CD4-positive, CD25-positive, alpha-beta regulatory T cell (primary cell): Measurements from ENCODE around the gene CCDC178. TPM values are rescaled to one million over a fixed set of nuclear protein-coding genes. Genes with fewer than 3 reads are reported as not detected.

Source experiments
- ATAC-seq, 2 donors: fragments of 150-1000 bp; cut with Tn5 transposase; one replicate each; pipeline ENCODE4 v1.10.0; 2021; ENCODE audit warnings: low read depth in 2 of 2, moderate number of reproducible peaks in 2 of 2, moderate library complexity in 1 of 2
- DNase-seq, 3 donors: peaks; one replicate each; pipeline versions ENCODE4 v3.0.0 to v3.0.0-alpha.2; 2012 to 2022; ENCODE audit warnings: mixed read lengths in 1 of 3
- H3K27ac ChIP-seq: one replicate; pipeline ENCODE4 v1.7.0; 2013; ENCODE audit warnings: mild to moderate bottlenecking, low read length; ENCODE audit not compliant: insufficient read depth, poor library complexity, severe bottlenecking
- H3K27me3 ChIP-seq: one replicate; pipeline ENCODE4 v1.7.0; 2013; ENCODE audit warnings: low read length; ENCODE audit not compliant: control insufficient read depth, insufficient read depth
- H3K36me3 ChIP-seq: one replicate; pipeline ENCODE4 v1.7.0; 2013; ENCODE audit warnings: mild to moderate bottlenecking, low read length, moderate library complexity; ENCODE audit not compliant: control insufficient read depth, insufficient read depth
- H3K4me1 ChIP-seq: 2 replicates; pipeline ENCODE4 v1.7.0; 2013; ENCODE audit warnings: mild to moderate bottlenecking, low read length; ENCODE audit not compliant: insufficient read depth, control insufficient read depth, poor library complexity, severe bottlenecking
- H3K4me3 ChIP-seq: one replicate; pipeline ENCODE4 v1.7.0; 2013; ENCODE audit warnings: low read depth, mild to moderate bottlenecking, low read length, moderate library complexity
- H3K9me3 ChIP-seq, 2 experiments: 1 replicate in 1 of 2; 2 replicates in 1 of 2; pipeline ENCODE4 v1.7.0; 2013; ENCODE audit warnings: low read length in 2 of 2, mild to moderate bottlenecking in 1 of 2, moderate library complexity in 1 of 2; ENCODE audit not compliant: control insufficient read depth in 2 of 2
- H3K27ac Mint-ChIP-seq, 3 donors: one replicate each; pipeline ENCODE4 v1.8.0; 2020 to 2022; ENCODE audit warnings: mild to moderate bottlenecking in 3 of 3, mixed read lengths in 3 of 3, moderate library complexity in 2 of 3
- H3K27me3 Mint-ChIP-seq: one replicate; pipeline ENCODE4 v1.8.0; 2022; ENCODE audit warnings: mild to moderate bottlenecking, mixed read lengths
- H3K36me3 Mint-ChIP-seq: one replicate; pipeline ENCODE4 v1.8.0; 2020; ENCODE audit warnings: mixed read lengths
- H3K4me1 Mint-ChIP-seq, 4 donors: one replicate each; pipeline ENCODE4 v1.8.0; 2020 to 2022; ENCODE audit warnings: mixed read lengths in 4 of 4, mild to moderate bottlenecking in 1 of 4
- H3K4me3 Mint-ChIP-seq, 4 donors: one replicate each; pipeline ENCODE4 v1.8.0; 2020 to 2022; ENCODE audit warnings: mild to moderate bottlenecking in 4 of 4, mixed read lengths in 4 of 4, moderate library complexity in 3 of 4
- H3K9me3 Mint-ChIP-seq, 7 donors: one replicate each; pipeline ENCODE4 v1.8.0; 2020 to 2022; ENCODE audit warnings: mixed read lengths in 7 of 7, mild to moderate bottlenecking in 3 of 7, moderate library complexity in 2 of 7
- polyA plus RNA-seq, 4 donors: library from polyadenylated mRNA; unstranded; fragments of 300-500 nt; fragmentation: Illumina TruSeq; gene quantifications; one replicate each; pipeline ENCODE4 v1.2.3, GENCODE V29; 2021
- total RNA-seq: library from RNA; stranded (reverse); gene quantifications from one replicate; pipeline ENCODE4 v1.2.3, GENCODE V29; 2022

CCDC178 gene
- total and polyA plus RNA-seq, 5 donors from 2014 or later = not detected

DNA sequence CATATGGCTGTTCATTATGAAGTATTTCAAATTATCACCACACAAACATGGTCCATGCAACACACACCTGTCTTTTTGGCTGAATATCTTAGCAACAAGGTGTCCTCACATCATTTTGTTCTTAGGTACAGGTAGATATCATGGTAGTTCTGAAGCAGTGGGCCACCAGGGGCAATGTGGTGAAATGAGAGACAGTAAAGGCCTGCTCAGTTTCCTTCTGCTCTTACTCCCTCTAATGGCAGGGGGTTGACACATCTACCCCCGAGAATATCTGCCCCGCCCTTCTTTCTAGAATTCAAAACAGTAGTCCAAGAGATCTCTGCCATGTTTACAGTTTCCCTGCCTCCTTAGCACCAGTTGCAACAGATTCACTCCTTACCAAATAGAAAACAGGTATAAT lies 520.7 kb downstream of the CCDC178 start:
- Mint-ChIP-seq H3K4me3 (no peak overlapping the region), H3K27me3 (no peaks in the 10 kb centered on the region), H3K27ac (no peak overlapping the region), H3K4me1 (no peaks in the 10 kb centered on the region), H3K9me3 (peaks cover 0 to 8% (median 0%) of the 10 kb centered on the region in 7 donors), H3K36me3 (no peaks in the 10 kb centered on the region)
- Histone ChIP-seq H3K36me3 (no peaks in the 10 kb centered on the region), H3K4me3 (no peak overlapping the region), H3K27me3 (no peaks in the 10 kb centered on the region), H3K4me1 (no peaks in the 10 kb centered on the region), H3K27ac (no peak overlapping the region), H3K9me3 (no peaks in the 10 kb centered on the region)
- DNase-seq (peak in 1 of 3 donors; percentile 7), ATAC-seq (peak in 1 of 2 donors; percentile 43)

DNA sequence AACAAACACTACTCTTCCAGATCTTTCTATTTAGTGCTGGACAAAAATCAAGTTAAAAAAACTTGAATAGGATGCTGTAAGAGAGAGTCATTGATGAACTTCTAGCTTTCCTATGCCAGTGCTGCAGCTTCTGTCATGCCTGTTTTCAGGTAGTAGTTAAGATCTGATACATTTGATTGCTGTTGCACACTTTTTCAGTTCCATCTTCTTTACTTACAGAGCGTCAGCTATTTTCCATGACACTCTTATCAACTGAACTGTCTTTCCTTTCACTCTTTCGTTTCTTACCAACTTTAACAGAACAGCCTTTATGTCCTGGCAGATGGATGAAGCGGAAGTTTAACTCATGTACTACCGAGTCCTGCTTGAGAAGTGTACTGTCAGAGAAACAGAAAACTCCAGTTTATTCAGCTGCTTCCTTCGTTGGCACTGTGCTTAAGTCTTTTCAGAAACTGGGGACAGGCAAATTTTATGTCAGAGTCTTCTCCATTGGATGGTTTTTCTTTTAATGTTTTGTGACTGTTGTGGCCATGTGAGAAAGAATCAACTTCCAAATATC lies 521.8 kb downstream of the CCDC178 start:
- Histone ChIP-seq H3K4me1 (no peaks in the 10 kb centered on the region), H3K9me3 (no peaks in the 10 kb centered on the region), H3K36me3 (no peaks in the 10 kb centered on the region), H3K4me3 (no peak overlapping the region), H3K27ac (no peak overlapping the region), H3K27me3 (no peaks in the 10 kb centered on the region)
- no peak for DNase-seq
- Mint-ChIP-seq H3K4me1 (no peaks in the 10 kb centered on the region), H3K36me3 (no peaks in the 10 kb centered on the region), H3K27ac (no peak overlapping the region), H3K4me3 (no peak overlapping the region), H3K27me3 (no peaks in the 10 kb centered on the region), H3K9me3 (peaks cover 0 to 7% (median 0%) of the 10 kb centered on the region in 7 donors)
- ATAC-seq = no peak

DNA sequence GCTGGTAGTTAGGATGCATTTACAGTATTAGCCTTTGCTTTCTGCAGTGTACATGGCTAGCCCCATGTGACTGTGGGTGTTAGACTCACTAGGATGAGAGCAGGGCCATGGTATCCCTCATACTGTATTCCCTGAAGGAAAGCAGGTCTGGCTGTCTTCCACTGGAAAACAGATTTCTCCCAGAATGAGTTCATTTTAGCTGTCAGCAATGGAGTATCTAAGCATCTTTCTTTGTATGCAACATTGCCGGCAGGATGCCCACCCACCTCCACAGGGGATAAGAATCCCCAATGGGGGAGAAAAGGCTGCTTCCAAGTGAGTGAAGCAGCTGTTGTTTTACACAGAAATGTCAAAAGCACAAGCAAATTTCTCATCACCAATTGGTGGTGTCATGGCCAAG lies 525.0 kb downstream of the CCDC178 start:
- no peak overlapping the region for H3K27ac ChIP-seq
- ATAC-seq = no peak
- H3K27me3 ChIP-seq = no peaks in the 10 kb centered on the region
- no peaks in the 10 kb centered on the region for H3K9me3 ChIP-seq
- Mint-ChIP-seq H3K36me3 (no peaks in the 10 kb centered on the region), H3K4me3 (no peak overlapping the region), H3K9me3 (peaks cover 0 to 8% (median 4%) of the 10 kb centered on the region in 7 donors), H3K4me1 (no peaks in the 10 kb centered on the region), H3K27me3 (no peaks in the 10 kb centered on the region), H3K27ac (no peak overlapping the region)
- H3K4me1 ChIP-seq = no peaks in the 10 kb centered on the region
- no peaks in the 10 kb centered on the region for H3K36me3 ChIP-seq
- no peak overlapping the region for H3K4me3 ChIP-seq
- DNase-seq = no peak

DNA sequence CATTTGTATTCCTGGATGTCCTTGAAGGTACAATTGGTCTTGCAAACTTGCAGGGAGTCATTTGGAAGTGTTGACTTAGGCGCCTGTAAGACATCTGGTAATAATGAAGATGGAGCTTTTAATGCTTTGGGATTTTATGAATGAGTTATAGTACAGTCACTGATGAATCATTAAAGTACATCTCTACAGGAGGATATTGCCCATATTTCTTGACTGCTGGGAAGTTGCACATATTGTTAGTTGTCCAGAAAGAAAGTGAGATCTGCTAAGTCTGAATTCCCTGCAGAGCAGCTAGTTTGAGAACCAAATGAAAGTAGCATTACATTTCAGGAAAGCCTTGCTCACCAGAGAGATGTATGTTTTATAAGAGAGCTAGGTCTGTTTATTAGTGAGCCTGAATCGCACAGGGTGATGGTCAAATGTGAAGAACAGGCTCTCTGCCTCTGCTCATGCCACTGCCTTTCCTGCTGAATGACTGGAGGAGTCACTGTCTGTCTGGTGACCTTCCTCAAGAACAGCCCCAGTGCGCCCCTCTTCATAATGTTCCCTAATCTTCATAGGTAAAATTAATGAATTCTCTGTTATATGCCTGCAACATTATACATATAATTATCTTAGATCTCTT lies 528.7 kb downstream of the CCDC178 start:
- no peaks in the 10 kb centered on the region for H3K36me3 Mint-ChIP-seq
- no peaks in the 10 kb centered on the region for H3K4me1 Mint-ChIP-seq
- Histone ChIP-seq H3K9me3 (no peaks in the 10 kb centered on the region), H3K27me3 (no peaks in the 10 kb centered on the region), H3K27ac (no peak overlapping the region), H3K4me3 (no peak overlapping the region), H3K4me1 (no peaks in the 10 kb centered on the region), H3K36me3 (no peaks in the 10 kb centered on the region)
- ATAC-seq (no peak), DNase-seq (no peak)
- H3K27ac Mint-ChIP-seq = no peak overlapping the region
- H3K9me3 Mint-ChIP-seq = peaks cover 0 to 9% (median 5%) of the 10 kb centered on the region in 7 donors
- H3K27me3 Mint-ChIP-seq = no peaks in the 10 kb centered on the region
- no peak overlapping the region for H3K4me3 Mint-ChIP-seq

DNA sequence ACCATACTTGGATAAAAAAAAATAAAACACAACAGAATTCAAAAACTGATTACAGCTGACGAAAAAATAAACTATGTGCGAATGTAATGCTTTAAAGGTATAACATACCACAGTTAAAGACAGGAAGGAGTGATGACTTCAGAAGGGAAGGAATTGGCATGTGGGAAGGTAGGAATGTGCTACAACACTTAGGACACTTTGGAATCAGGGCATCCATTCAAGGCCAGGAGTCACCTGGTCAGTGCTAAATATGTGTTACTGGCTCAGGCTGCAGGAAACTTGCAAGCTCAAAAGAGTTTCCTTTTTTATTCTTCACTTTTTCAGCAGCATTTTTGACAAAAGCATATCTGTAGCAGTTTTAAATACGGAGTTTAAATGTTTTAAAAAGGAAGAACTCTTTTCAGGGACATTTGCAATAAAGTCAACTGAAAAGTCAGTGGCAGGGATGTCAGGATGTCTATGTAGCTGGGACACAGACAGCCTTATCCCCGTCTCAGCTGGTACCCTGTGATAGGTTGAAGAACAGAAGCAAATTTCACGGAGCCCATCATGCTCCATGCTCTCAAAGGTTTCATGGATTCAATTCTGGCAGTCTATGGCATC lies 529.7 kb downstream of the CCDC178 start:
- H3K4me1 ChIP-seq = no peaks in the 10 kb centered on the region
- Mint-ChIP-seq H3K4me3 (no peak overlapping the region), H3K27me3 (no peaks in the 10 kb centered on the region), H3K4me1 (no peaks in the 10 kb centered on the region), H3K27ac (no peak overlapping the region), H3K9me3 (peaks cover 0 to 15% (median 5%) of the 10 kb centered on the region in 7 donors), H3K36me3 (no peaks in the 10 kb centered on the region)
- no peak overlapping the region for H3K4me3 ChIP-seq
- H3K27ac ChIP-seq = no peak overlapping the region
- no peaks in the 10 kb centered on the region for H3K27me3 ChIP-seq
- ATAC-seq (no peak), DNase-seq (no peak)
- H3K9me3 ChIP-seq = no peaks in the 10 kb centered on the region
- H3K36me3 ChIP-seq = no peaks in the 10 kb centered on the region

DNA sequence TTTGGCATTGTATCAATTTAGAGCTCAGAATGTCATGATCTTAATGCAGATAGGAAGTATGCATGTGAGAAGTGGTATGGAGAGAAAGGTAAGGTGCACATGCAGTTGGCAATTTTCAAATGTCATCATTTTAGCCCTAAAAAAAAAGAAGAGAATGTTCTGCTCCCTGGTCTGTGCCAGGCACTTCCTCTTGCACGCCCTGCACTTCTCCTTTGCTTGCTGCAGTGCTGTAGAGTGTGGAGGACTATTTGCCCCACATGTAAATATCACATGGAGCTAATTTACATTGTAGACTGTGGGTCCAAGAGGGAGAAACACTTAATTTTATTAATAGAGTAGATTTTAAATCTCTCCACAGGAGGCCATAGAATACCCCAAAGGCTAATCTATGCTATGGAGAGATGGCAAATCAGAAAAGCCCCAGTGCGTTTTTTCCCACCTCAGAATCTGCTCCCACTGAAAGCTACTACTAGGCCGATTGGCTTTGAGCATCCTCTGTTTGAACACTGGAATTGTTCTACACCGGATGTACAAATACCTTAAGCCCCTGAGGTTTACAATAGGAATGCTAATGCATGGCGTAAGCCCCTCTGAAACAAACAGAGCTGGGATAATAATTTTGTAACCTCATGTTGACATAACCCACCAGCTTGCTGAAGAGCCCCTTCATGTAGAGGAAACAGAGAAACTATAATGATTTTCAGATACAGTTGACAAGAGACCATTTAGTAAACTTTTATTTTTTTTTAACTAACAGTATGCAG lies 530.5 kb downstream of the CCDC178 start:
- Mint-ChIP-seq H3K4me1 (no peaks in the 10 kb centered on the region), H3K27ac (no peak overlapping the region), H3K9me3 (peaks cover 0 to 15% (median 5%) of the 10 kb centered on the region in 7 donors), H3K27me3 (no peaks in the 10 kb centered on the region), H3K36me3 (no peaks in the 10 kb centered on the region), H3K4me3 (no peak overlapping the region)
- H3K27ac ChIP-seq = no peak overlapping the region
- H3K36me3 ChIP-seq = no peaks in the 10 kb centered on the region
- H3K4me3 ChIP-seq = no peak overlapping the region
- H3K4me1 ChIP-seq = no peaks in the 10 kb centered on the region
- no peaks in the 10 kb centered on the region for H3K27me3 ChIP-seq
- H3K9me3 ChIP-seq = no peaks in the 10 kb centered on the region
- DNase-seq (no peak), ATAC-seq (no peak)

DNA sequence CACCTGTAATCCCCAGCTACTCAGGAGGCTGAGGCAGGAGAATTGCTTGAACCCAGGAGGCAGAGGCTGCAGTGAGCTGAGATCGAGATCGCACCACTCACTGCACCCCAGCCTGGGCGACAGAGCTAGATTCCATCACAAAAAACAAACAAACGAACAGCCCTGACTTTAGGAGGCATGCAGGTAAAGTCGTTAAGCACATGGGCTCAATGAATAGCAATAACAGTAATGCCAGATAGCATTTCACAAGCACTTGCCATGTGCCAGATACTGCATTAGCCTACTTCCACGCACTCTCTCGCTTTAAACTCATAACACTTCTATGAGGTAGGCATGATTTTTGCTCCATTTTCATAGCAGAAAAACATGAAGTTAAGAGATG lies 532.1 kb downstream of the CCDC178 start:
- Mint-ChIP-seq H3K4me3 (no peak overlapping the region), H3K9me3 (peaks cover 0 to 19% (median 4%) of the 10 kb centered on the region in 7 donors), H3K27me3 (no peaks in the 10 kb centered on the region), H3K27ac (no peak overlapping the region), H3K4me1 (no peaks in the 10 kb centered on the region), H3K36me3 (no peaks in the 10 kb centered on the region)
- no peaks in the 10 kb centered on the region for H3K36me3 ChIP-seq
- no peak overlapping the region for H3K4me3 ChIP-seq
- H3K9me3 ChIP-seq = no peaks in the 10 kb centered on the region
- no peaks in the 10 kb centered on the region for H3K4me1 ChIP-seq
- no peaks in the 10 kb centered on the region for H3K27me3 ChIP-seq
- H3K27ac ChIP-seq = no peak overlapping the region
- DNase-seq (no peak), ATAC-seq (no peak)
